HFFc6 (cell line): ENCODE results near the gene COX8A. TPM values are rescaled to one million over a fixed set of nuclear protein-coding genes. Genes with fewer than 3 reads are reported as not detected.

Source experiments
- DNase-seq: peaks from one replicate; pipeline ENCODE4 v3.0.0-alpha.2; 2018
- H3K27ac Mint-ChIP-seq: 2 replicates; pipeline ENCODE4 v1.8.0; 2020; ENCODE audit warnings: mild to moderate bottlenecking, mixed read lengths
- H3K27me3 Mint-ChIP-seq: 2 replicates; pipeline ENCODE4 v1.8.0; 2021; ENCODE audit warnings: mild to moderate bottlenecking, moderate library complexity, mixed read lengths; ENCODE audit not compliant: insufficient read depth
- H3K36me3 Mint-ChIP-seq: 2 replicates; pipeline ENCODE4 v1.8.0; 2021; ENCODE audit warnings: low read depth, mixed read lengths
- H3K4me1 Mint-ChIP-seq: 2 replicates; pipeline ENCODE4 v1.8.0; 2020; ENCODE audit warnings: low read depth, mixed read lengths
- H3K4me3 Mint-ChIP-seq: 2 replicates; pipeline ENCODE4 v1.8.0; 2020; ENCODE audit warnings: mild to moderate bottlenecking, moderate library complexity, mixed read lengths
- H3K9me3 Mint-ChIP-seq: 2 replicates; pipeline ENCODE4 v1.8.0; 2020; ENCODE audit warnings: mild to moderate bottlenecking, mixed read lengths
- CTCF ChIP-seq: fragments of 200-600 bp; sonication (generic); IDR thresholded peaks from 2 replicates; pipeline ENCODE4 v1.5.0; 2021; ENCODE audit warnings: antibody characterized with exemption, mild to moderate bottlenecking
- total RNA-seq, 6 experiments: library from RNA; stranded (reverse); fragmentation: NEBNext Ultra II Directional; extraction: Animal tissue kit (Norgen Biotek cat#: 25700); gene quantifications; 2 replicates in 1 of 6; 3 replicates in 5 of 6; pipeline ENCODE4 v1.2.3, GENCODE V29; 2021

Gene COX8A
- total RNA-seq, 6 experiments from 2014 or later, result 422 to 571 (median 505) TPM

- no peak overlapping the region for H3K27ac Mint-ChIP-seq
- no peak overlapping the region for H3K4me3 Mint-ChIP-seq
- TF ChIP-seq CTCF, result no peak
- DNase-seq, result no peak
- H3K27me3 Mint-ChIP-seq, result peaks cover 4% of the 10 kb centered on the region
- H3K4me1 Mint-ChIP-seq, result peaks cover 8% of the 10 kb centered on the region
- H3K9me3 Mint-ChIP-seq, result no peaks in the 10 kb centered on the region
- H3K36me3 Mint-ChIP-seq, result peaks cover 18% of the 10 kb centered on the region
These were observed 17.1 kb downstream of the COX8A start for GRCh38 chr11:63991558-63991957.

- no peaks in the 10 kb centered on the region for H3K9me3 Mint-ChIP-seq
- peaks cover 18% of the 10 kb centered on the region for H3K36me3 Mint-ChIP-seq
- peaks cover 4% of the 10 kb centered on the region for H3K27me3 Mint-ChIP-seq
- H3K4me1 Mint-ChIP-seq, result no peaks in the 10 kb centered on the region; the same call in 1 of the 2 replicates
- no peak for DNase-seq
- no peak overlapping the region for H3K27ac Mint-ChIP-seq
- H3K4me3 Mint-ChIP-seq, result no peak overlapping the region
- no peak for TF ChIP-seq CTCF
These were observed 18.7 kb downstream of the COX8A start for GRCh38 chr11:63993100-63993499.

GRCh38 chr11:63993993-63994392, 19.6 kb downstream of the COX8A start:
- H3K36me3 Mint-ChIP-seq, result peaks cover 11% of the 10 kb centered on the region; the same call in 1 of the 2 replicates
- no peaks in the 10 kb centered on the region for H3K9me3 Mint-ChIP-seq
- H3K27ac Mint-ChIP-seq, result no peak overlapping the region
- H3K4me3 Mint-ChIP-seq, result no peak overlapping the region
- no peak for TF ChIP-seq CTCF
- DNase-seq, result no peak
- H3K27me3 Mint-ChIP-seq, result peaks cover 6% of the 10 kb centered on the region
- no peaks in the 10 kb centered on the region; the same call in 1 of the 2 replicates for H3K4me1 Mint-ChIP-seq

GRCh38 chr11:63996512-63996911, 22.1 kb downstream of the COX8A start:
- Mint-ChIP-seq H3K4me3 (no peak overlapping the region), H3K4me1 (peaks cover 2% of the 10 kb centered on the region; the same call in 1 of the 2 replicates), H3K27me3 (peaks cover 8% of the 10 kb centered on the region), H3K27ac (no peak overlapping the region), H3K36me3 (peaks cover 2% of the 10 kb centered on the region; the same call in 1 of the 2 replicates), H3K9me3 (no peaks in the 10 kb centered on the region)
- no peak for DNase-seq
- TF ChIP-seq CTCF, result no peak

GRCh38 chr11:63997104-63997700, 22.8 kb downstream of the COX8A start:
- no peak for DNase-seq
- Mint-ChIP-seq H3K36me3 (no peaks in the 10 kb centered on the region; the same call in 1 of the 2 replicates), H3K4me1 (peaks cover 9% of the 10 kb centered on the region), H3K27ac (no peak overlapping the region), H3K9me3 (no peaks in the 10 kb centered on the region), H3K4me3 (no peak overlapping the region), H3K27me3 (peaks cover 7% of the 10 kb centered on the region)
- TF ChIP-seq CTCF, result no peak
